CD14-positive monocyte (primary cell): Measurements from ENCODE around the gene SP110. TPM values are rescaled to one million over a fixed set of nuclear protein-coding genes. Genes with fewer than 3 reads are reported as not detected.

Experiments
- DNase-seq, 3 donors: peaks; one replicate each; pipeline ENCODE4 v3.0.0-alpha.2; 2011 to 2022
- H2AFZ ChIP-seq: 2 replicates; pipeline ENCODE4 v1.6.0; 2012; ENCODE audit warnings: mild to moderate bottlenecking, low read depth, low read length, inconsistent platforms; ENCODE audit not compliant: insufficient read depth, poor library complexity, severe bottlenecking
- H3K27ac ChIP-seq, 2 donors: 1 replicate in 1 of 2; 2 replicates in 1 of 2; pipeline ENCODE4 v1.5.1; 2012 to 2013; ENCODE audit warnings: low read length in 2 of 2, control low read depth in 1 of 2, inconsistent platforms in 1 of 2, low read depth in 1 of 2, mild to moderate bottlenecking in 1 of 2
- H3K27me3 ChIP-seq, 2 donors: one replicate each; pipeline versions ENCODE4 v1.6.0 to v1.6.1; 2011 to 2013; ENCODE audit warnings: low read length in 2 of 2; ENCODE audit not compliant: control insufficient read depth in 2 of 2, insufficient read depth in 2 of 2
- H3K36me3 ChIP-seq, 2 donors: replicated peaks in 1 of 2; 1 replicate in 1 of 2; 2 replicates in 1 of 2; pipeline versions ENCODE4 v1.5.1 to v1.6.1; 2012 to 2013; ENCODE audit warnings: low read length in 2 of 2, control low read depth in 1 of 2, inconsistent platforms in 1 of 2, mild to moderate bottlenecking in 1 of 2; ENCODE audit not compliant: insufficient read depth in 2 of 2, control insufficient read depth in 1 of 2
- H3K4me1 ChIP-seq, 2 donors: 1 replicate in 1 of 2; 2 replicates in 1 of 2; pipeline versions ENCODE4 v1.5.1 to v1.6.1; 2012 to 2013; ENCODE audit warnings: low read length in 2 of 2, control low read depth in 1 of 2, inconsistent platforms in 1 of 2, mild to moderate bottlenecking in 1 of 2, moderate library complexity in 1 of 2; ENCODE audit not compliant: insufficient read depth in 2 of 2, control insufficient read depth in 1 of 2
- H3K4me2 ChIP-seq: replicated peaks from 2 replicates; pipeline ENCODE3; 2012; ENCODE audit warnings: low read length, moderate library complexity, mild to moderate bottlenecking; ENCODE audit not compliant: poor library complexity, severe bottlenecking; ENCODE audit errors: extremely low read depth
- H3K4me3 ChIP-seq, 3 experiments: fragments of 200-600 bp in 1 of 3; sonication (generic) in 1 of 3; replicated peaks in 1 of 3; 1 replicate in 2 of 3; 2 replicates in 1 of 3; pipeline ENCODE4 v1.5.1; 2011 to 2013; ENCODE audit warnings: low read length in 3 of 3, mild to moderate bottlenecking in 3 of 3, control low read depth in 2 of 3, low read depth in 2 of 3, inconsistent platforms in 1 of 3, moderate library complexity in 1 of 3
- H3K79me2 ChIP-seq: 2 replicates; pipeline ENCODE4 v1.6.0; 2012; ENCODE audit warnings: mild to moderate bottlenecking, control low read depth, inconsistent platforms, low read length, moderate library complexity; ENCODE audit not compliant: insufficient read depth
- H3K9ac ChIP-seq: 2 replicates; pipeline ENCODE4 v1.6.0; 2017; ENCODE audit warnings: low read length, mild to moderate bottlenecking; ENCODE audit not compliant: insufficient read depth, poor library complexity, severe bottlenecking
- H3K9me3 ChIP-seq, 2 donors: replicated peaks in 1 of 2; 1 replicate in 1 of 2; 2 replicates in 1 of 2; pipeline versions ENCODE4 v1.5.1 to v1.6.1; 2012 to 2013; ENCODE audit warnings: low read length in 2 of 2, control low read depth in 1 of 2; ENCODE audit not compliant: control insufficient read depth in 1 of 2, insufficient read depth in 1 of 2
- H4K20me1 ChIP-seq: 2 replicates; pipeline ENCODE4 v1.6.0; 2012; ENCODE audit warnings: mild to moderate bottlenecking, low read length, control low read depth, moderate library complexity; ENCODE audit not compliant: insufficient read depth
- H3K27ac Mint-ChIP-seq, 7 donors: one replicate each; pipeline ENCODE4 v1.8.0; 2020; ENCODE audit warnings: mild to moderate bottlenecking in 7 of 7, mixed read lengths in 7 of 7, moderate library complexity in 6 of 7, inconsistent platforms in 2 of 7
- H3K27me3 Mint-ChIP-seq, 3 donors: one replicate each; pipeline ENCODE4 v1.8.0; 2021 to 2022; ENCODE audit warnings: low read depth in 3 of 3, mild to moderate bottlenecking in 3 of 3, mixed read lengths in 3 of 3, moderate library complexity in 3 of 3, inconsistent platforms in 1 of 3
- H3K36me3 Mint-ChIP-seq, 2 donors: one replicate each; pipeline ENCODE4 v1.8.0; 2020; ENCODE audit warnings: mixed read lengths in 2 of 2, inconsistent platforms in 1 of 2, mild to moderate bottlenecking in 1 of 2
- H3K4me1 Mint-ChIP-seq: one replicate; pipeline ENCODE4 v1.8.0; 2020; ENCODE audit warnings: mild to moderate bottlenecking, mixed read lengths
- H3K4me3 Mint-ChIP-seq, 2 donors: one replicate each; pipeline ENCODE4 v1.8.0; 2020; ENCODE audit warnings: mild to moderate bottlenecking in 2 of 2, mixed read lengths in 2 of 2, moderate library complexity in 1 of 2
- H3K9me3 Mint-ChIP-seq, 7 donors: one replicate each; pipeline ENCODE4 v1.8.0; 2020 to 2022; ENCODE audit warnings: mixed read lengths in 7 of 7, mild to moderate bottlenecking in 6 of 7, moderate library complexity in 6 of 7, inconsistent platforms in 2 of 7
- WGBS: methylation state at CpG from one replicate; pipeline ENCODE4 v1.1.5; 2013; ENCODE audit warnings: missing lambda C conversion rate; ENCODE audit not compliant: insufficient coverage; 5-methylcytosine and 5-hydroxymethylcytosine counted together
- intact Hi-C, 2 donors: fragments of 100-400 bp; cut with micrococcal nuclease; formaldehyde crosslinking; loops; one replicate each; pipeline versions ENCODE4 v1.15.0 to v1.15.1; 2023
- polyA plus RNA-seq, 3 donors: library from polyadenylated mRNA; depleted of rRNA in 1 of 3; unstranded in 2 of 3; stranded (reverse) in 1 of 3; fragments of 300-500 nt in 2 of 3; fragments of >200 nt in 1 of 3; fragmentation: Illumina TruSeq in 2 of 3; gene quantifications; 1 replicate in 2 of 3; 2 replicates in 1 of 3; pipeline ENCODE4 v1.2.3, GENCODE V29; 2012 to 2021
- TF ChIP-seq, protein P1 (sequence below): fragments of 200-600 bp; IDR thresholded peaks from one replicate; pipeline ENCODE4 v1.8.0; 2022; ENCODE audit warnings: antibody characterized with exemption, mild to moderate bottlenecking

SP110 gene
- polyA plus RNA-seq, 3 donors = 39.1 to 66.1 (median 65.5) TPM

DNA sequence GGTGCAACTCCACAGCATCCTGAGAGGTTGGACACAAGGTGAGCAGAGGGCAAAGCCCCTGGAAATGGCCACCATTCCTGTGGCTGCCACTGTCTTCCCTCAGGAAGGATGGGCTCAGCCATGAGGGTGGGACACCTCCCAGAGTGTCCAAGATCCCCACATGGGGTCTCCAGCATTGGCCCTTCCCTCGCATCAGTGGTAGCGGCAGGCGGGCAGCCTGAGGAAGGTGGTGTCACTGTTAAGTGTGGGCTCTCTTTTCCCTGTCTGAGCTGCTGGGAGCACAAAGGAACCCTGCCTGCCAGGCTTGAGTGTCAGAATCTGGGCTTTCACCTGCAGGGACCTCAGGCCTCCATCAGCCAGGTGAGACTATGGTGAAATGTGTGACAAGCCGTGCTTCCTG is 47.6 kb downstream of the SP110 start:
- WGBS = 100% methylated on average over 4 of the region's 4 CpGs
- Mint-ChIP-seq H3K9me3 (no peaks in the 10 kb centered on the region), H3K27me3 (no peaks in the 10 kb centered on the region), H3K36me3 (peaks cover 92 to 93% of the 10 kb centered on the region in 2 donors), H3K4me1 (peaks cover 16% of the 10 kb centered on the region), H3K27ac (peak overlapping the region in 2 of 7 donors; percentile 36 to 48), H3K4me3 (no peak overlapping the region)
- no peak for DNase-seq
- Histone ChIP-seq H3K36me3 (peaks cover 80 to 100% of the 10 kb centered on the region in 2 donors), H3K27me3 (no peaks in the 10 kb centered on the region), H3K9ac (no peak overlapping the region), H3K27ac (no peak overlapping the region), H3K4me3 (no peak overlapping the region), H3K4me2 (no peak overlapping the region), H3K79me2 (no peaks in the 10 kb centered on the region), H2AFZ (no peak overlapping the region), H3K9me3 (no peaks in the 10 kb centered on the region), H3K4me1 (peaks cover 6 to 8% of the 10 kb centered on the region in 2 donors), H4K20me1 (peaks cover 10% of the 10 kb centered on the region)
- intact Hi-C loops = no loop called here
- TF ChIP-seq, protein P1, sequence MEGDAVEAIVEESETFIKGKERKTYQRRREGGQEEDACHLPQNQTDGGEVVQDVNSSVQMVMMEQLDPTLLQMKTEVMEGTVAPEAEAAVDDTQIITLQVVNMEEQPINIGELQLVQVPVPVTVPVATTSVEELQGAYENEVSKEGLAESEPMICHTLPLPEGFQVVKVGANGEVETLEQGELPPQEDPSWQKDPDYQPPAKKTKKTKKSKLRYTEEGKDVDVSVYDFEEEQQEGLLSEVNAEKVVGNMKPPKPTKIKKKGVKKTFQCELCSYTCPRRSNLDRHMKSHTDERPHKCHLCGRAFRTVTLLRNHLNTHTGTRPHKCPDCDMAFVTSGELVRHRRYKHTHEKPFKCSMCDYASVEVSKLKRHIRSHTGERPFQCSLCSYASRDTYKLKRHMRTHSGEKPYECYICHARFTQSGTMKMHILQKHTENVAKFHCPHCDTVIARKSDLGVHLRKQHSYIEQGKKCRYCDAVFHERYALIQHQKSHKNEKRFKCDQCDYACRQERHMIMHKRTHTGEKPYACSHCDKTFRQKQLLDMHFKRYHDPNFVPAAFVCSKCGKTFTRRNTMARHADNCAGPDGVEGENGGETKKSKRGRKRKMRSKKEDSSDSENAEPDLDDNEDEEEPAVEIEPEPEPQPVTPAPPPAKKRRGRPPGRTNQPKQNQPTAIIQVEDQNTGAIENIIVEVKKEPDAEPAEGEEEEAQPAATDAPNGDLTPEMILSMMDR = no peak

DNA sequence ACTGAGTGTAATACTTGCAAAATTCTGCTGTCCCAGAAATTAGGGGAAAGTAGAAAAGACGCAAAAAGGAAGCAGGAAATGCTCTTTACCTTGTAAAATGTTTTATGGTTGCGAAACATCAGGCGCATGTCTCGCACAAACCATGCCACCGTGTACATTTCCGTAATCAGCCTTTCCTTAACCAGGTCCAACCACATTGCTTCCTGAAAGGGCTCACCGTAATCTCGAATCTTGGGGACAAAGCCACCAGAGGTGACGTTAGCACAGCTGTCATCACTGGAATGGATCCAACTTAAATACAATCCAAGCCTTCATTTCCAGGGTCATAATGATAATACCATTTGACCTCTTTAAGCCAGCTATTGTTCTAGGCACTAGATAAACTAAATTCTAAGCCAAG is 49.3 kb downstream of the SP110 start:
- WGBS = 0% methylated on average over 6 of the region's 9 CpGs
- peaks cover 16% of the 10 kb centered on the region for H3K4me1 Mint-ChIP-seq
- intact Hi-C loops = no loop called here

More for the DNA sequence above, 49.3 kb downstream of the SP110 start:
- Histone ChIP-seq H4K20me1 (peaks cover 10% of the 10 kb centered on the region), H3K4me2 (no peak overlapping the region), H3K9me3 (no peaks in the 10 kb centered on the region), H3K36me3 (peaks cover 66 to 97% of the 10 kb centered on the region in 2 donors), H2AFZ (no peak overlapping the region), H3K27ac (peak overlapping the region in 1 of 2 donors; percentile 51), H3K4me3 (no peak overlapping the region), H3K4me1 (peaks cover 6 to 8% of the 10 kb centered on the region in 2 donors), H3K27me3 (no peaks in the 10 kb centered on the region), H3K79me2 (no peaks in the 10 kb centered on the region), H3K9ac (no peak overlapping the region)
- Mint-ChIP-seq H3K4me3 (no peak overlapping the region), H3K27ac (peak overlapping the region in 2 of 7 donors; percentile 28 to 38), H3K9me3 (no peaks in the 10 kb centered on the region), H3K27me3 (no peaks in the 10 kb centered on the region), H3K36me3 (peaks cover 88% of the 10 kb centered on the region in 2 donors)
- TF ChIP-seq, protein P1 = no peak
- DNase-seq = no peak
